GM19239 (cell line): ENCODE results near the gene CACTIN.
"Not testable (repeated sequence)": the region's sequence is repeated elsewhere in the genome, so short reads cannot be mapped to it uniquely, and the experiment has no call there.

ENCODE experiments used
- DNase-seq: peaks from one replicate; pipeline ENCODE4 v3.0.0; 2011; ENCODE audit warnings: low spot score; ENCODE audit not compliant: insufficient read length
- FAIRE-seq: peaks from 2 replicates; lab custom pipeline; 2011; peaks lifted over from hg19 to GRCh38; lab: Jason Lieb, UNC

CACTIN gene

DNA sequence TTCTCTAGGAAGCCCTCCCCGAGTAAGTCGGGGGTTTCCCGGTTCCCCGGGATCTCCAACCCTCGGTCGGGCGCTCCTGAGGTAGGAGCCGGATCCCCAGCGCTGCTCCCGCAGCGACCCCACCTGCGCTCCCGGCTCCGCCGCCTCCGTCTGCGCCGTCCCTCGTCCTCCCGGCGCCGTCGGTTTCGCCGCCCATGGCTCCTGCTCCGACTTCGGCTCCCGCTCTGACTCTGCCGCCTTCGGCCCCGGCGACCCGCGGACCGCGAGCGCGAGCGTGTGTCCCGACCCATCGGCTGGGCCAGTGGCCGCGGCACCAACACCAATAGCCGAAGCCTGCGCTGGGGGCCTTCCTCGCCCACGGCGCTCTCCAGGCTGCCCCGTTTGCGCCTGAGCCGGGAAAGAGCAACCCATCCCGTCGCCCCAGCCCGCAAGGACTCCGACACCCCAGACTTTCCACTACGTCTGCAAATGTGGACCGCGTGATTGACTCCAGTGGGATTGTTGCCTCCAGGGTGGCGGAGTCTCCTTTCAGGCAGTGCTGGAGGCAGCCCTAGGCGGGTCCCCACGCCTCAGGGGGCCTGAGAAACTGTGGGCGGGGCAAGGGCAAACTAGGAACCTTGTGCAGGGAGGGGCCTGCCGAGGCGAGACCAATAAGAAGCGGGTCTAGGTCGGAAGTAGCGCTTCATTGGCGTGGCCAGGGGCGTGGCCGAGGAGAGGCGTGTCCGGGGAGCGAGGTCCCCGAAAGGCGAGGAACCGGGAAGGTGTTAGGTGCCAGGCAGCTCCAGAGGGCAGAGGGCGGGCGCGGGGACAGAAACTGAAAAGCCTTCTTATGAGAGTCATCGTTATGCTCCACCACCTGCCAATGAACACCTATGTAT is at the start of gene CACTIN:
Gene CACTIN (minus strand): TSS at position 318 of the 878 bp plus-strand sequence. CDS start 28 bp downstream, at position 290.
- FAIRE-seq (peak; percentile 99), DNase-seq (peak; percentile 100)

DNA sequence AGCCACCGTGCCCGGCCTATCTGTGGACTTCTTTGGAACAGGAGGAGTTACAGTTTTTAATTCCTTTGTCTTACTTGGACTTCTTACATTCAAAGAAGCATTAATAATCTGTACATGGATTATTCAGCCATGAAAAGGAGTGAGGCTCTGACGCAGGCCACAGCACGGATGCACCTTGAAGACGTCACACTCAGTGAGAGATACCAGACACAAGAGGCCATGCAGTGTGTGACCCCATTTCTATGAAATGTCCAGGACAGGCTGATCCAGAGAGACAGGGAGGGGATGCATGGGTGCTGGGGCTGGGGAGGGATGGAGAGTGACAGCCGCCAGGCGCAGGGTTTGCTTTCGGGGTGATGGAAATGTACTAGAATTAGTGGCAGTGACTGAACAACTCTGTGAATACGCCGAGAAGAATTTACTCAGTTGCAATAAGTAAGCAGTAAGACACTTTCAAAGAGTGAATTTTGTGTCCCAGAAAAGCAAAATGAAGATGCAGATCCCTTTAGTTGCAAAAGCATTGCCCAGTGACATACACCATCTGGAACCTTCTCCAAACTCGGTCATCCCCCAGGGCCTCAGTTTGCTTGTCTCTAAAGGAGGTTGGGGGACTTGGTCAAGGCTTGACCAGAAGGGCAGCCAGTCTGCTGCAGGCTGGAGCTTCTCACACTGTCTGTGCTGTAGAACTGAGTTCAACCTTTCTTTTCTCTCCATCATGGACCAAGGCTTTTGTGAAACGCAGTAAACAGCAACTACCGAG is 48.4 kb upstream of the CACTIN start:
- DNase-seq (no peak), FAIRE-seq (no peak)

DNA sequence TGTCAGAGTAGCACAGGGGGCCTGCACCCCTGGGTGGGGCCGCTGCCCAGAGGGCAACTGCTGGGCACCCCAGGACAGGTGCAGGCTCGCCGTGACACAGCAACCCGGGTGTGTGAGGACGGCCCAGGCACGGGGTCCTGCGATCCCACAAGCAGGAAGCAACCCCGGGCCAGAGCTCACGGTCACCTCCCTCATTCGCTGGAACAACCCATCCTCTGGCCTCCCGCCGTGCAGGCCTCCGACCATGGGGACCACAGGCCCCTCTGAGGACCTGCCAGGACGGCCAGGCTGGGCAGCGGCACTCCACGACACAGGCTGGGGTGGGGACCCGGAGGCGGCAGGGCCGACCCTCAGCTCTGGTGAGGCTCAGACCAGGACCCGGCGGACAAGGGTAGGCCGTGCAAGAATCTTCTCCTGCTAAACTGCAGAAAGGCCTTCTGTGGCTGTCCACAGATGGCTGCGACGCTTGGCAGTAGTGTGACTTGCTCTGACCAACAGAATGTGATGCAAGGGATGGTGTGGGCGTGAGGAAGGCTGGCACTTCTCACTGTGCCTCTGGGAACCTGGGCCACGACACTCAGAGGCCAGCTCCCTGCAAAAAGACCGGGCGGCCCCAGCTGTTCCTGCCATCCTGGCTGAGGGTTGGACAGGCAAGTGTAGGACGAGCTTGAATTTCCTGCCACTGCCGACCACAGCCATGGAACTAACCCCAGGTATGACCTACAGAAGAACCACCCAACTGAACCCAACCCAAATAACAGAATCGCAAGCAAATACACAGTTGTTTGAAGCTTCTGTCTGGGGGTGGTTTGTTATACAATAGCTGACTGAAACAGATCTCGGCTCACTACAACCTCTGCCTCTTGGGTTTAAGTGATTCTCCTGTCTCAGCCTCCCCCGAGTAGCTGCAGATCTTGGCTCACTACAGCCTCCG is 47.2 kb upstream of the CACTIN start:
- DNase-seq = no peak
- FAIRE-seq = no peak

DNA sequence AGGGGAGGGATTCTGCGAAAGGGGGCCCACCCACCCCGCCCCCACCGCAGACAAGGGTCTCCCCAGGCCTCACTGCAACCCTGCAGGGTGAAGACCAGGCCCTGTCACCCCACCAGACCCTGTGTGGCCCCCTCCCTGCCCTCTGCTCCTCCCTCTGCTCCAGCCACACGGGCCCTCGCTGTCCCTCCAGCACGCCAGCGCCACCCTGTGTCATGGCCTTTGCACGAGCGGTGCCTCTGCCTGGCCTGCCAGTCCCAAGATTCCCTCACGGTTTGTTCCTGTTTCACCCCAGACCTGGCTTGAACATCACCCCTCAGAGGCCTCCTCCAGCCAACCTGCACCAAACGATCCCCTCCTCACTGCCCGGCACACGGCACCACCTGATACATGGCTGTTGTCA is 46.4 kb upstream of the CACTIN start:
- no peak for DNase-seq
- FAIRE-seq = no peak

DNA sequence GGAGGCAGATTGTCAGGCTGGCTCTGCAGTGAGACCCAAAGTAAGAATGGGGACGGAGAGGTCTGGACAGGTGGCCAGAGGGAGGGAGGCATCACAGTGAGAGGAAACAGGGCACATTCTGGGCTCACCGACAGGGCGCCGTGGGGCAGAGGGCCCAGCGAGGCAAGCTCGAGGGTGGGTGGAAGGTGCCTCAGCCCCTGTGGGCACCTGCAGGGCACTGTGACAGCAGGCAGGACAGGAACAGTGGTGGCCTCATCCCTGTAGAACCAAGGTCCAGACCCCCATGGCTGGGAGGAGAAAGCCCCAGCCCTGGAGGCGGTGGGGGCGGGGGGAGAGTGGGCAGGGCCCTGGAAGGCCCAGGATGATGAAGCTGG is 46.0 kb upstream of the CACTIN start:
- DNase-seq (no peak), FAIRE-seq (no peak)

DNA sequence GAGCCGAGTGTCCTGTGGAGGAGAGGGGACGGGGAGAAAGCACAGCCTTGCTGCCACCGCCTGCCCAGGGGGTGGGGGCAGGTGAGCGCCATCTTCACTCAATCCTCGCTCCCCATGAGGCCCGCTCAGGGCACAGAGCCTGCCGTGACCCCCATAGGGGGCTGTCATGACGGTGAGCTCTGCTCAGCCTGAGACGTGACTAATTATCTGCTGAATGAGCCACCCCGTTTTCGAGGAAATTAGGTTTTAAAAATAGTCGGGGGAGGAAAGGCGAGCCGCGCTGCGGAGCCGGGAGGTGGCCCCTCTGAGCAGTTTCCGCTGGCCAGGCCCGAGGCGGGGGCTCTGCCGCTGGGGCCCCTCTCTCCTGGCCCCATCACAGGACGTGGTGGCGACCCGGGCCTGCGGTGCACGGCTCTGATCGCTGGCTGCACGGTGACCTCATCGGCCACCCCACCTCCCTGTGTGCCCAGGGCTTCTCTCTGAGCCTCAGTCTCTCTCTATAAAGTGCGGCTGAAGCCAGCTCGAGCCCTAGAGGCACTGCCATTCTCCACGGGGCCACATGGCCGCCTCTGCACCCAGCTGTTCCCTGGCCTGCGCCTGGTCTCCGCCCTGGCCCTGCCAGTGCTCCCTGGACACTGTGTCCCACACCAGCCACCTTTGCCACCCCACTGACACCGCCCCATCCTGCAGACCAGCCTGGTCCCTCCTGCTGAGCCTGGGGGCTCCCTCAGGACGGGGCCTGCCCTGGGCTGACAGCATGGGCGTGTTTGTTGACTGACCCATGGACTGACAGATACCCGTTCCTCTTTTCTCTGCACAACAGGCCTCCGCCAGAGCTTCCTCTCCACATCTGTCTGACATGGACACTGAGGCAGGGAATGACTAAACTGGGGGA is 45.3 kb upstream of the CACTIN start:
- peak; percentile 31 for FAIRE-seq
- DNase-seq = no peak

DNA sequence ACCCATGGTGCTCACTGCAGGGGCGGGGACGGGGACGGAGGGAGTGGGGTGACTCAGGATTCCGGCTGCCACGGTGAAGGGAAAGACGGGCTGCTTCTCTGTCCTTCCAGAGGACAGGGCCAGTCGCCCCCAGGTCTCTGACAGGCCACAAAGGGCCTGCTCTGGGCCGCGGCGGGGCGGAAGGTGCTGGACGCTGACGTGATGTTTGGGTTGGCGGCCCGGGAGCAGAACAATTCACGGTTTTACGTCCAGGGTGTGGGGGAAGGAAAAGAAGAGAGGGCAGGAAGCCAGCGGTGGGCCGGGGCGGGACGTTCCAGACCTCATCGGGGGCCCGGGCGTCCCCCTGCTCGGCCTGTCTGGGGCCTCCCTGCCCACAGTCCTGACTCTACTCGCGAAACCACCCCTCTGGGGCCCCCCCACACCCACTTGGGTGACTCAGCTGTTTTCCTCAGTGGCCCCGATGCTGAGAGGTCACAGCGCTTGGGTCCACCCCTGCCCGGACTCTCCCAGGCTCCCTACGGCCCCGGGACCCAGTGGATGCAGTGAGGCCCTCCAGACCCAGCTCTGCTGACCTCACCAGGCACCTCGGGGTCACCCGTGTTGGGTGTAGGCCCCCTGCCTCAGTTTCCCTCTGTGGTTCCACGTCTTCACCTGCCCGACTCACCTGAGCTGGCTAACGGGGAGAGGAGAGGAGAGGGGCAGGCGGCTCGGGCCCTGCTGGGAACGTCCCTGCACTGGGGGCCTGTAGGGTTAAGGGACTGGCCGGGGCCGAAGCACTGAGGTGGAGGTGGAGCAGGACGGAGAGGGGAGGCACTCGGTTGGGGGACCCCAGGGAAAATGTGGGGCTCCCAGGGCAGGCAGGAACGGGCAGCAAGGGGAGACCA is 44.4 kb upstream of the CACTIN start:
- FAIRE-seq (no peak), DNase-seq (peak; percentile 55)

DNA sequence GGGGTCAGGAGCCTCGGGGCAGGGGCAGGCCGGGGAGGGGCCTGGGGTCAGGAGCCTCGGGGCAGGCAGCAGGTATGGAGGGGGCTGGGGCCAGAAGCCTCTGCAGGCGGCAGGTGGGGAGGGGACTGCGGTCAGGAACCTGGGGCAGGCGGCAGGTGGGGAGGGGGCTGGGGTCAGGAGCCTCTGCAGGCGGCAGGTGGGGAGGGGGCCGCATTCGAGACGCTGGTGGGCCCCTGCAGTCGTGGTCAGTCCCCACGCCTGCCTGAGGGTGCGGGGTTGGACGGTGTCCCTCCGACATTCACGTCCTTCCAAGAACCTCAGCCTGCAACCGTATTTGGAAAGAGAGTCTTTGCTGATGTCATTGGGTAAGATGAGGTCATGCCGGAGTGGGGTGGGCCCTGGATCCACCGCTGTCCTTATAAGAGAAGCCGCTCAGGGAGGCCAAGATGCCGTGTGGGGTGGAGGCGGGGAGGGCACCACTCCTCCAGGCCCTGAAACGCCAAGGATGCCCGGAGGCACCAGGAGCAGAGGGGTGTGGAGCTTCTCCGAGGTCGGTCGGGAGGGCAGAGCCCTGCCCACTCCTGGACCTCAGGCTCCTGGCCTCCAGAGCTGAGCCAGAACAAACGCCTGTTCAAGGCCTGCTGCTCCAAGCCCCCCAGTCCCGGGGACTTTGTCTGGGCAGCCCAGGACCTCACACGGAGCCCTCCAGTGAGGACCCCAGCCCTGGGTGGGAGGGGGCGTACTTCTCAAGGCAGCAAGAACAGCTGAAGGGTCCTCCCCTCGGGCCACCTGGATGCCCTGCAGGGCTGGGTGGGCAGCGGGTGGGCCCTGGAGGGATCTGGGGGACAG is 43.6 kb upstream of the CACTIN start:
- no peak for FAIRE-seq
- no peak for DNase-seq

DNA sequence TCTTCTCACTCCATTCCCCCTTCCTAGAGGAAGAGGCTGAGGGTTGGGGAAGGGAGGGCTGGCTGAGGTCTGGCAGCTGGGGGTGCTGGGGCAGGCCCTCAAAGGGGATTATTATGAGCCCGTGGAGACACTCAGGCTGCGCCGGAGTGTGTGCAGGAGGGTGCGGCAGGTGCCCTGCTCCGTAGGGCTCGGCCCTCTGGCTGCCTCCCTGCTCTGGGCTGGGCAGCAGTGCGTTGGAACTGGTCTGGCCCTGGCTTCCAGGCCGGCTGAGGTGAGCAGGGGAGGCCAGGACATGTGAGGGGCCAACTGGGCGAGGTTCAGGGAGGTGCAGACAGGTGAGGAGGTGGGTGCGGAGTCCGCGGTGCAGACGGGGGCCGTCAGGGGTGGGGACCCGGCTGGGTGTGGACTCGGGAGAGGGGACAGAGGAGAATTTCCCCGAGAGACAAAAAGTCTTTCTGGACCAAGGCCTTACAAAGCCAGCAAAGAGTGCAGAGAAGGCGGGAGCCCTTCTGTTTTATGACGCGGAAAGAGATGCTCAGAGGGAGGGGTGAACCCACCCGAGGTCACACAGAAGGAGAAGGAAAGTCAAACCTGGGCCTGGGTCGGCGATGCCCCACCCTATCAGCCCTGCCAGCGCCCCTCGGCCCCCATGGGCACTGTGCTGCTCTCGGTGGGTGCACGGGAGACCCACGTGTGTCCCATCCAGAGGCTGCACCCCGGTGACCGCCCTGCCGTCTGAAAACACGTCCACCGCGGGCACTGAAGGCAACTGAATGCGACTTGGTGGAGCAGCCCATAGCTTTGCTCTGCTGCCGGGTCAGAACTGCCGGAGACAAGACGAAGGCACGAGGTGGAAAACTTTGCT is 42.7 kb upstream of the CACTIN start:
- FAIRE-seq = no peak
- no peak for DNase-seq

DNA sequence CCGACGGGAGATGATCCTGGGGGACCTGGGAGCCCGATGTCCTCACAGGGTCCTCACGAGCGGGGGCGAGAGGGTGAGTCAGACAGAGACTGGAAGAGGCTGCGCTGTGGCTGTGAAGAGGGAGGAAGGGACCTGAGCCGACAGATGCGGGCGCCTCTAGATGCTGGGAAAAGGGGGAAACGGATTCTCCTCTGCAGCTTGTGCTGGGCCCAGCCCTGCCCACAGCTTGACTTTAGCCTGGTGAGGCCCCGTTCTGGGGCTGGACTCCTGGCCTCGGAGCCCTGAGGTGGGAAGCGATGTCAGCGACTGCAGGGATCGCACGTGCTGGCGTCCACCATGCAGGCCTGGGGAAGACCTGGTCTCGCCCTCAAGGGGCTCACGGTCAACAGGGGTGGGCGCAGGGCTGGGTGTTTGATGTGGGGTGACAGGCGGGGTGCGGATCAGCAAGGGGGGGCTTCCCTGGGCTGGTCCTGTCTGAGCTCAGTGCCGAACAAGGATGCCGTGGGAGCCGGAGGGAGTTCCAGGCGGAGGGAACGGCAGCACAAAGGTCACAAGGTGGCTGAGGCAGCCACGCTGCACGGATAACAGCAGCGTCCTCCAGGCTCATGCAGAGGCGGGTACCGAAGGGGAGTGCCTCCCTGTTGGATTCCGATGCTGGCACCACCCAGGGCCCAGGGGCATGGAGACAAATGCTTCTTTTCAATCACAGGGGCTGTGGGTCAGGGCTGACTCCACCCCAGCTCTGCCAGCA is 41.9 kb upstream of the CACTIN start:
- no peak for DNase-seq

DNA sequence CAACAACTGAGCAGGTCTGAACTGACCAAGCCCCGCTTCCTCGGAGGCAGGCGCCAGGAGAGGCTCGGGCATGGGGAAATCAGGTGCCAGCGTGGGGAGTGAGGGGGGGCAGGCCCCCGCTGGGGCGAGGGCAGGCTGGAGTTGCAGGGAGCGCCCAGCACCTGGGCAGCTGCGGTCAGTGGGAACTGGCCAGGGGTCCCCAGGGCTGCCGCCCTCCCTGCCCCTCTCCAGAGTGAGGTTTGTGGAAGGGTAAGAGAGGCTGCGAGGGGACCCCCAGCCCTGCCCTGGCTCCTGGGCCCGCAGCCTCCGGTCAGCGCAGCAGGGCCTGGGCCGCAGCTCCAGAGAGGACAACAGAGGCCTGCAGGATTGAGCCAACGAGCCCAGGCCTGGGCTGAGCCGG is 41.2 kb upstream of the CACTIN start:
- no peak for DNase-seq
- no peak for FAIRE-seq

More for the DNA sequence above, 41.9 kb upstream of the CACTIN start:
- FAIRE-seq = no peak

DNA sequence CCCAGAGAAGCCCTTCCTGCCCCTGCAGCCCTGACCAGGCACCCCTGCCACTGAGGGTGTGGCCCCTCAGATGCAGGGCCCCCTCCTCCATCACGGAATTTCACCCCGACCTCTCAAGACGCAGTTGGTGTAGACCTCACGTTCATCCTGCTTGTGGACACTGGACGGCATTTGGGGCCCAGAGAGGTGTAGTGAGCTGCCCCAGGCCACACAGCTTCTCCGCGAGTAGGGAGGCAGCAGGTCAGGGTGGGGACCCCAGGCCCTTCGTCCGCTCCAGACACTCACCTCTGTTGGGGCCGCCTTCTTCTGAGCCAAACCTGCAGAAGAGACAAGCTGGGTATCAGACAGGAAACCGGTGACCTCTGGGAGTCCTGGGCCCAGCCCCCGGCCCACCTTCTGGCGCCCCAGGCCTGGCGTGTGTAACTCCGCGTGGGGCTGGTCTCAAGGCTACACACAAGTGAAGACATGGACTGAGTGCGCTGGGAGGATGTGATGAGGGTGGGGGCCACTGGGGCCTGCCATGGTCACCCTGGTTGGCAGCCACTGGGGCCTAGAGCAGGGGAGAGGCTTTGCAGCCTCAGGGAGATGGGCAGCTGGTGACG is 40.5 kb upstream of the CACTIN start:
- FAIRE-seq (no peak), DNase-seq (no peak)

DNA sequence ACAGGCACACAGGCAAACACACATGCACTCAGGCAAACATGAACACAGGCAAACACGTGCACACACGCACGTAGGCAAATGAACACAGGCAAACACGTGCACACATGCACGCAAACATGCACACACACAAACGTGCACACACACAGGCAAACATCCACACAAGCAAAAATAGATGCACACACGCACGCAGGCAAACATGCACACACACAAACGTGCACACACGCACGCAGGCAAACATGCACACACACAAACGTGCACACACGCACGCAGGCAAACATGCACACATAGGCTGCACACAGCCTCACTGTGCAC is 39.9 kb upstream of the CACTIN start:
- DNase-seq, FAIRE-seq: not testable (repeated sequence)

DNA sequence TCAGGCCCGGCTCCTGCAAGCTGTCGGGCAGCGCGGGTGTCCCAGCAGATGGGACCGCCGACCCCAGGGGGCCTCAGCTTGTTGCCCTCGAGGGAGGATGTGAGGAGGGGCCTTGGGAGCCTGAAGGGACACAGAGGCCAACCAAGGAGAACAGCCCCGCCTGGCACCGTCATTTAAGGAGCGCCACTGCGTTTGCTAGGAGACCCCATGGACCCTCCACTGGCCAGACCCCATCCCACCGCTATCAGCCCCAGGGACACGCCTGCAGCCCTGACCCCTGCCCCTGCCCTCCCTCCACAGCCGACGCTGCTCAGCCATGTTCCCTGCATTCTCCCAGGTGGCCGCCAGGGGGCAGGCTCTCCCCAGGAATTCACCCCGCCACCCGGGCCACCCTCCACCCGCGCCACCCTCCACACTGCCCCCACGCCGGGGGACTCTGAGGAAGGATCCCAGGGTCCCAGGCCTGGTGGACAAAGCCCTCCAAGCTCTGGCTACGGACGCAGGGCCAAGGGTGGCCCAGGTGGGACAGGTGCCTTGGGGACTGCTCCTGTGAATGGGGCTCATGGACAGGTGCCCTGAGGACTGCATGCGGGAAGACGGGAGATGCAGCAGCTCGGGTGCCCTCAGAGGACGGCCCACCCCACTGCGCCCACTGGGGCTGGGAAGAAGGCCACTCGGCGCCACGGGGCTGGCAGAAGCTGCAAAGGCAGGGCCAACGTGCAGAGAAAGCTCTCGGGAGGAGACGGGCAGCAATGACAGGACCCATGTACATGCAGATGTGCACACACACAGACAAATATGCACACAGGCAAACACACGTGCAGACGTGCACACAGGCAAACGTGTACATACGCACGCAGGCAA is 39.3 kb upstream of the CACTIN start:
- FAIRE-seq (peak; percentile 73), DNase-seq (peak; percentile 93)
